RPMI8226 (cell line): ENCODE data around the gene TRIM33.
A peak's percentile ranks its signal among the peaks of the same experiment; 100 is the strongest.

ENCODE experiments used
- DNase-seq: peaks from one replicate; pipeline ENCODE4 v3.0.0-alpha.2; 2015

Gene TRIM33

GRCh38 chr1:114346480-114347029 lies 164.4 kb downstream of the TRIM33 start:
- DNase-seq: peak; percentile 92

- DNase-seq: no peak
Measured at GRCh38 chr1:114345930-114346479, 165.0 kb downstream of the TRIM33 start.

- no peak for DNase-seq
Measured at GRCh38 chr1:114344656-114345055, 166.3 kb downstream of the TRIM33 start.
